Epithelial cell of proximal tubule (primary cell): ENCODE results near the gene LKAAEAR1. TPM values are rescaled to one million over a fixed set of nuclear protein-coding genes. Genes with fewer than 3 reads are reported as not detected.

Experiments
- DNase-seq: peaks from one replicate; pipeline ENCODE4 v3.0.0-alpha.2; 2011; ENCODE audit warnings: low read depth
- H3K4me3 ChIP-seq: 2 replicates; pipeline ENCODE4 v1.5.1; 2011; ENCODE audit warnings: low read depth, mild to moderate bottlenecking, low read length
- CTCF ChIP-seq: conservative IDR thresholded peaks from 2 replicates; pipeline ENCODE4 v1.5.1; 2012; ENCODE audit warnings: low read depth, mild to moderate bottlenecking, low read length
- total RNA-seq: library from RNA; depleted of rRNA; stranded (reverse); fragments of >200 nt; gene quantifications from 2 replicates; pipeline ENCODE4 v1.2.3, GENCODE V29; 2015

LKAAEAR1 gene
- total RNA-seq, 1 donor from 2014 or later, result not detected

- peak within 1 kb of the TSS; percentile 67 for H3K4me3 ChIP-seq
- DNase-seq, result no peak
- TF ChIP-seq CTCF, result no peak
Observed at GRCh38 chr20:64080013-64080812, 4.0 kb downstream of the LKAAEAR1 start, which contains the start of gene OPRL1. OPRL1 (plus strand) TSS chr20:64080082; CDS start chr20:64092721, 12,639 bp downstream.

GRCh38 chr20:64079273-64080012 is 4.8 kb downstream of the LKAAEAR1 start, which contains the start of gene RGS19:
RGS19 (minus strand) TSS chr20:64079518; CDS start chr20:64076886, 2,632 bp downstream.
- no peak for DNase-seq
- peak within 1 kb of the TSS; percentile 67 for H3K4me3 ChIP-seq
- TF ChIP-seq CTCF, result no peak

GRCh38 chr20:64078934-64079272 is 5.3 kb downstream of the LKAAEAR1 start:
- DNase-seq, result no peak
- TF ChIP-seq CTCF, result no peak
- H3K4me3 ChIP-seq, result peak overlapping the region; percentile 67

GRCh38 chr20:64077876-64078551 is 6.2 kb downstream of the LKAAEAR1 start:
- H3K4me3 ChIP-seq, result no peak overlapping the region
- no peak for TF ChIP-seq CTCF

GRCh38 chr20:64077541-64077875 is 6.7 kb downstream of the LKAAEAR1 start:
- no peak overlapping the region for H3K4me3 ChIP-seq
- DNase-seq, result no peak
- TF ChIP-seq CTCF, result no peak

More at GRCh38 chr20:64077876-64078551, 6.2 kb downstream of the LKAAEAR1 start:
- no peak for DNase-seq

GRCh38 chr20:64077094-64077493 is 7.1 kb downstream of the LKAAEAR1 start:
- H3K4me3 ChIP-seq, result no peak overlapping the region
- no peak for DNase-seq
- TF ChIP-seq CTCF, result no peak
